ENCODE measurements around the gene PROM1. TPM values are rescaled to one million over a fixed set of nuclear protein-coding genes. Genes with fewer than 3 reads are reported as not detected.

PROM1 gene
- total and polyA plus RNA-seq, 2 experiments from 2014 or later: 36.6 to 66.6 TPM

DNA sequence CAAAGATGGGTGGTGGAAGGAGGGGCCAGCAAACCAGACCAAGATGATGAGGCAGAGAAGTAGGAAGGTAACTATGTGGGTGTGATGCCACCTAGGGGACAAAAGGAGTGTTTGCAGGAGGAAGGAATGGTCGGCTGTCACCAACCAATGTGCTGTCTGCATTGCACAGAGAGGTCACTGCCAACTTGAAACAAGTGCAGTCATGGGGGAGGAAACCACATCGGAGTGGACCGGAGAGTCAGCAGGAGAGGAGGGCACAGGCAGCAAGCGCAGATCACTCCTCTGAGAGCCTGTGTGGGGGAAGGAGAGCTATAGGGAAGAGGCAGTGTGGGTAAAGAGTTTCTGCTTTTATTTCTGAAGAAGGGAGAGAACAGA lies 82.4 kb downstream of the PROM1 start:
- Mint-ChIP-seq H3K36me3 (ENCODE audit: low read depth) (peaks cover 35% of the 10 kb centered on the region), H3K4me1 (no peaks in the 10 kb centered on the region; the same call in 2 of the 3 replicates), H3K27me3 (ENCODE audit: insufficient read depth, low read depth, poor library complexity) (peaks cover 6% of the 10 kb centered on the region), H3K4me3 (no peak overlapping the region), H3K27ac (no peak overlapping the region), H3K9me3 (no peaks in the 10 kb centered on the region)
- Histone ChIP-seq H3K27me3 (ENCODE audit: insufficient read depth) (no peaks in the 10 kb centered on the region), H2AFZ (no peak overlapping the region), H3K9me2 (ENCODE audit: insufficient read depth) (no peaks in the 10 kb centered on the region), H3K36me3 (ENCODE audit: insufficient read depth) (0 out of 2 replicates have a peak, but pooled peaks cover 5% of the 10 kb centered on the region), H3K79me2 (replicated peaks; ENCODE audit: insufficient read depth) (no peaks in the 10 kb centered on the region), H3K27ac (ENCODE audit: low read depth) (no peak overlapping the region), H4K20me1 (replicated peaks; ENCODE audit: insufficient read depth) (peaks cover 3% of the 10 kb centered on the region; the same call in 1 of the 2 replicates), H3F3A (replicated peaks; ENCODE audit: low read depth) (no peaks in the 10 kb centered on the region), H3K4me1 (ENCODE audit: insufficient read depth) (no peaks in the 10 kb centered on the region), H3K4me2 (no peak overlapping the region), H3K4me3 (no peak overlapping the region)
- TF ChIP-seq, protein P1, sequence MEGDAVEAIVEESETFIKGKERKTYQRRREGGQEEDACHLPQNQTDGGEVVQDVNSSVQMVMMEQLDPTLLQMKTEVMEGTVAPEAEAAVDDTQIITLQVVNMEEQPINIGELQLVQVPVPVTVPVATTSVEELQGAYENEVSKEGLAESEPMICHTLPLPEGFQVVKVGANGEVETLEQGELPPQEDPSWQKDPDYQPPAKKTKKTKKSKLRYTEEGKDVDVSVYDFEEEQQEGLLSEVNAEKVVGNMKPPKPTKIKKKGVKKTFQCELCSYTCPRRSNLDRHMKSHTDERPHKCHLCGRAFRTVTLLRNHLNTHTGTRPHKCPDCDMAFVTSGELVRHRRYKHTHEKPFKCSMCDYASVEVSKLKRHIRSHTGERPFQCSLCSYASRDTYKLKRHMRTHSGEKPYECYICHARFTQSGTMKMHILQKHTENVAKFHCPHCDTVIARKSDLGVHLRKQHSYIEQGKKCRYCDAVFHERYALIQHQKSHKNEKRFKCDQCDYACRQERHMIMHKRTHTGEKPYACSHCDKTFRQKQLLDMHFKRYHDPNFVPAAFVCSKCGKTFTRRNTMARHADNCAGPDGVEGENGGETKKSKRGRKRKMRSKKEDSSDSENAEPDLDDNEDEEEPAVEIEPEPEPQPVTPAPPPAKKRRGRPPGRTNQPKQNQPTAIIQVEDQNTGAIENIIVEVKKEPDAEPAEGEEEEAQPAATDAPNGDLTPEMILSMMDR (conservative IDR thresholded peaks at IDR 0.05; ENCODE audit: low read depth in 2 of 2): peak; percentile 80 to 91
- TF ChIP-seq EZH2 (IDR thresholded peaks at IDR 0.05; ENCODE audit: low read depth, unreplicated experiment): no peak
- peak; percentile 88 for DNase-seq (ENCODE audit: low spot score)
- ATAC-seq: peak; percentile 95

DNA sequence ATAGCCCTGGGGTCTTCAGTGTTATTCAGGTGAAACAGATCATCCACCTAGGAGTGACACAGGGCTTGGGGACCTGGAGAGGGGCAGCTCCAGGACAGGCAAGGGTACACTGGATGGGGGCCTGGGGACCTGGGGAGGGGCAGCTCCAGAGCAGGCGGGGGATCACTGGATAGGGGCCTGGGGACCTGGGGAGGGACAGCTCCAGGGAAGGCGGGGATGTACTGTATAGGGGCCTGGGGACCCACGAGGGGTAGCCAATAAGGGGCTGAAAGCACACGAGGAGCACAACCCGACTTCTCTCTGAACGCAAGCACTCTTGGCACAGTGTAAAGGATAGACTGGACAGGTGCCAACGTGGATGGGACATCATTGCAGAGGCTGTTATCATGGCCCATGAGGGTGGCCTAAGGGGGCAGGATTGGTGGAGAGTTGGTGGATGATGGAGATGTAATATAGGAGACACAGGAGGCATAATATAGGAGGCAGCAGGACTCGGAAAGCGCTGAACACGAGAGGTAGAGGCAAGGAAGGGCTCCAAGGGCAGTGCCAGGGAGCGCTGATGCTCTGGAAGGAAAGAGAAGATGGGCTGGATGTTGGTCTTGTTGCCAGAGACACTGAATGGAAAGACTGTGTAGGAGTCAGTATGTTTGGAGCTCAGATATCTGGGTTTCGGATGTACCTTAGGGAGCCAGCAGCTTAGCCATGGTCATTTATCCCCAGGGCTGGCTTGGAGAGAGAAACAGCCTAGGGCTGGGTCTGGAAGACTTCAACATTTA lies 82.9 kb downstream of the PROM1 start:
- H3F3A ChIP-seq (replicated peaks; ENCODE audit: low read depth): no peaks in the 10 kb centered on the region
- no peak for TF ChIP-seq POLR2AphosphoS5 (IDR thresholded peaks at IDR 0.05; ENCODE audit: low read depth)
- TF ChIP-seq CREB1 (CRISPR knock-in tag; IDR thresholded peaks at IDR 0.05; ENCODE audit: low read depth): no peak
- TF ChIP-seq STAT1 (IDR thresholded peaks at IDR 0.05; ENCODE audit: unreplicated experiment): no peak
- TF ChIP-seq EZH2phosphoT487 (IDR thresholded peaks at IDR 0.05; ENCODE audit: unreplicated experiment): no peak
- Mint-ChIP-seq H3K4me1 (no peaks in the 10 kb centered on the region), H3K9me3 (no peaks in the 10 kb centered on the region), H3K36me3 (ENCODE audit: low read depth) (peaks cover 29% of the 10 kb centered on the region), H3K4me3 (no peak overlapping the region), H3K27ac (no peak overlapping the region), H3K27me3 (ENCODE audit: insufficient read depth, low read depth, poor library complexity) (peaks cover 6% of the 10 kb centered on the region)
- no peaks in the 10 kb centered on the region for H3K4me1 ChIP-seq (ENCODE audit: insufficient read depth)
- DNase-seq (ENCODE audit: low spot score) (no peak), ATAC-seq (no peak)
- H3K4me2 ChIP-seq: no peak overlapping the region
- H3K4me3 ChIP-seq: no peak overlapping the region
- H3K36me3 ChIP-seq (ENCODE audit: insufficient read depth): 0 out of 2 replicates have a peak, but pooled peaks cover 5% of the 10 kb centered on the region
- H4K20me1 ChIP-seq (replicated peaks; ENCODE audit: insufficient read depth): peaks cover 6% of the 10 kb centered on the region; the same call in 1 of the 2 replicates
- H3K79me2 ChIP-seq (replicated peaks; ENCODE audit: insufficient read depth): no peaks in the 10 kb centered on the region
- no peaks in the 10 kb centered on the region for H3K9me2 ChIP-seq (ENCODE audit: insufficient read depth)
- H3K27ac ChIP-seq (ENCODE audit: low read depth): no peak overlapping the region
- no peak overlapping the region for H2AFZ ChIP-seq
- H3K27me3 ChIP-seq (ENCODE audit: insufficient read depth): no peaks in the 10 kb centered on the region

DNA sequence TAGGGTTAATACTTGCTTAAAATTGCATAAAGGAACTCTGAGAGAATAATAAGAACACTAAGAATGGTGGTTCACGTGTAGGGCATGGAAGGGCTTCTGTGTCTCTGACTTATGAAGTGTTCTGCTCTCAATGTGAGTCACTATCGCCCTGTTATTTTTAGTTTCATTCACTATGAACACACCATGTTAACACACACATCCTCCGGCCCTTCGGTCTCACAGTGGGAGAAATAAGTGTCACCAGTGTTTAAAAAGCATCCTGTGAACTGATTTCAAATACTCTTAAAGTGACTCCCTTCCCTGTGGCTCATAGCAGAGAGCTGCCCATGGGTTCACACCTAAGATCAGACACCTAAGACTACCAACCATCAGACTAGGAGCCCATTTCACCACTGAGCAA lies 87.0 kb downstream of the PROM1 start:
- DNase-seq (ENCODE audit: low spot score): no peak
- H3K9me3 Mint-ChIP-seq: no peaks in the 10 kb centered on the region
- no peak for ATAC-seq
- TF ChIP-seq STAT1 (IDR thresholded peaks at IDR 0.05; ENCODE audit: unreplicated experiment) (no peak), EZH2phosphoT487 (IDR thresholded peaks at IDR 0.05; ENCODE audit: unreplicated experiment) (no peak), CREB1 (CRISPR knock-in tag; IDR thresholded peaks at IDR 0.05; ENCODE audit: low read depth) (no peak), ZNF331 (CRISPR knock-in tag; IDR thresholded peaks at IDR 0.05; ENCODE audit: low read depth) (no peak), EZH2 (IDR thresholded peaks at IDR 0.05; ENCODE audit: low read depth, unreplicated experiment) (no peak)
- TF ChIP-seq, protein P2, sequence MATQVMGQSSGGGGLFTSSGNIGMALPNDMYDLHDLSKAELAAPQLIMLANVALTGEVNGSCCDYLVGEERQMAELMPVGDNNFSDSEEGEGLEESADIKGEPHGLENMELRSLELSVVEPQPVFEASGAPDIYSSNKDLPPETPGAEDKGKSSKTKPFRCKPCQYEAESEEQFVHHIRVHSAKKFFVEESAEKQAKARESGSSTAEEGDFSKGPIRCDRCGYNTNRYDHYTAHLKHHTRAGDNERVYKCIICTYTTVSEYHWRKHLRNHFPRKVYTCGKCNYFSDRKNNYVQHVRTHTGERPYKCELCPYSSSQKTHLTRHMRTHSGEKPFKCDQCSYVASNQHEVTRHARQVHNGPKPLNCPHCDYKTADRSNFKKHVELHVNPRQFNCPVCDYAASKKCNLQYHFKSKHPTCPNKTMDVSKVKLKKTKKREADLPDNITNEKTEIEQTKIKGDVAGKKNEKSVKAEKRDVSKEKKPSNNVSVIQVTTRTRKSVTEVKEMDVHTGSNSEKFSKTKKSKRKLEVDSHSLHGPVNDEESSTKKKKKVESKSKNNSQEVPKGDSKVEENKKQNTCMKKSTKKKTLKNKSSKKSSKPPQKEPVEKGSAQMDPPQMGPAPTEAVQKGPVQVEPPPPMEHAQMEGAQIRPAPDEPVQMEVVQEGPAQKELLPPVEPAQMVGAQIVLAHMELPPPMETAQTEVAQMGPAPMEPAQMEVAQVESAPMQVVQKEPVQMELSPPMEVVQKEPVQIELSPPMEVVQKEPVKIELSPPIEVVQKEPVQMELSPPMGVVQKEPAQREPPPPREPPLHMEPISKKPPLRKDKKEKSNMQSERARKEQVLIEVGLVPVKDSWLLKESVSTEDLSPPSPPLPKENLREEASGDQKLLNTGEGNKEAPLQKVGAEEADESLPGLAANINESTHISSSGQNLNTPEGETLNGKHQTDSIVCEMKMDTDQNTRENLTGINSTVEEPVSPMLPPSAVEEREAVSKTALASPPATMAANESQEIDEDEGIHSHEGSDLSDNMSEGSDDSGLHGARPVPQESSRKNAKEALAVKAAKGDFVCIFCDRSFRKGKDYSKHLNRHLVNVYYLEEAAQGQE (IDR thresholded peaks at IDR 0.05; ENCODE audit: unreplicated experiment): no peak

More for the DNA sequence above, 87.0 kb downstream of the PROM1 start:
- Histone ChIP-seq H3K4me3 (no peak overlapping the region), H3K4me1 (ENCODE audit: insufficient read depth) (no peaks in the 10 kb centered on the region), H3K27me3 (ENCODE audit: insufficient read depth) (no peaks in the 10 kb centered on the region), H4K20me1 (replicated peaks; ENCODE audit: insufficient read depth) (peaks cover 7% of the 10 kb centered on the region; the same call in 1 of the 2 replicates), H3K27ac (ENCODE audit: low read depth) (no peak overlapping the region), H3K4me2 (no peak overlapping the region), H3K36me3 (ENCODE audit: insufficient read depth) (peaks cover 11% of the 10 kb centered on the region), H3K9me2 (ENCODE audit: insufficient read depth) (no peaks in the 10 kb centered on the region), H3F3A (replicated peaks; ENCODE audit: low read depth) (no peaks in the 10 kb centered on the region), H2AFZ (no peak overlapping the region), H3K79me2 (replicated peaks; ENCODE audit: insufficient read depth) (no peaks in the 10 kb centered on the region)
- Mint-ChIP-seq H3K27ac (no peak overlapping the region), H3K36me3 (ENCODE audit: low read depth) (peaks cover 44% of the 10 kb centered on the region), H3K27me3 (ENCODE audit: insufficient read depth, low read depth, poor library complexity) (peaks cover 9% of the 10 kb centered on the region), H3K4me3 (no peak overlapping the region), H3K4me1 (no peaks in the 10 kb centered on the region)
